HTR-8/SVneo (cell line): ENCODE results near the gene SNRPN.
"Not testable (repeated sequence)": the region's sequence is repeated elsewhere in the genome, so short reads cannot be mapped to it uniquely, and the experiment has no call there.

Experiments used
- DNase-seq: peaks from one replicate; pipeline ENCODE4 v3.0.0; 2011; ENCODE audit warnings: low spot score, mixed read lengths; ENCODE audit not compliant: insufficient read length
- FAIRE-seq: peaks from 2 replicates; lab custom pipeline; 2011; peaks lifted over from hg19 to GRCh38; lab: Jason Lieb, UNC

Gene SNRPN

GRCh38 chr15:24966364-24967103 lies 11.7 kb downstream of the SNRPN start:
- no peak for FAIRE-seq
- no peak for DNase-seq

GRCh38 chr15:24971052-24971451 lies 16.3 kb downstream of the SNRPN start:
- FAIRE-seq = no peak
- DNase-seq = no peak

DNA sequence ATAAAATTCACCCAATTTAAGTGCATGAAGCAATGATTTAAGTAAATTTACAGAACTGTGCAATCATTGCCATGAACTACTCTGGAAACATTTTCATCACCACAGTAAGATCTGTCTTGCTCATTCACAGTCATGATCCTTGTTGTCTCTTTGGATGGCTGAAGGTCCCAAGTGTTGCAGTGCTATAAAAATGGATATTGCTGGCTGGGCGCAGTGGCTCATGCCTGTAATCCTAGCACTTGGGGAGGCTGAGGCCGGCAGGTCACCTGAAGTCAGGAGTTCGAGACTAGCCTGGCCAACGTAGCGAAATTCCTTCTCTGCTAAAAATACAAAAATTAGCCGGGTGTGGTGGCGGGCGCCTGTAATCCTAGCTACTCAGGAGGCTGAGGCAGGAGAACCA lies 17.0 kb downstream of the SNRPN start:
- DNase-seq (no peak), FAIRE-seq (no peak)

GRCh38 chr15:24972707-24973106 lies 17.9 kb downstream of the SNRPN start:
- not testable (repeated sequence) for DNase-seq, FAIRE-seq

- FAIRE-seq = no peak
- no peak for DNase-seq
These were observed 22.1 kb downstream of the SNRPN start for GRCh38 chr15:24976932-24977331.

GRCh38 chr15:24977686-24978085 lies 22.9 kb downstream of the SNRPN start:
- no peak for FAIRE-seq
- no peak for DNase-seq

DNA sequence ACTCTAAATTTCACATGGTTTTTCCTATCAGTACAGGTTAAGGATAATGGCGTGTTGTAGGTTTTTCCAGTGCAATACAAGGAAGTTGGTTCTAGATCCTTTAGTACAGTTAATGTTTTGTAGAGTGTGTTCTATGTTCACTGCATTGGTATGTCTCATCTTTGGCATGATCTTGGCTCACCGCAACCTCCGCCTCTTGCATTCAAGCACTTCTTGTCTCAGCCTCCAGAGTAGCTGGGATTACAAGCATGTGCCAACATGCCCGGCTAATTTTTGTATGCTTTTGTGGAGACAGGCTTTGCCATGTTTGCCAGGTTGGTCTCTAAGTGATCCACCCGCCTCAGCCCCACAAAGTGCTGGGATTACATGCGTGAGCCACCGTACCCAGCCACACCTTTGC lies 30.4 kb downstream of the SNRPN start:
- FAIRE-seq = no peak
- DNase-seq = no peak

- FAIRE-seq = no peak
These were observed 31.9 kb downstream of the SNRPN start for GRCh38 chr15:24986653-24987052.

GRCh38 chr15:25019434-25019833 lies 64.6 kb downstream of the SNRPN start:
- no peak for FAIRE-seq

More at GRCh38 chr15:24986653-24987052, 31.9 kb downstream of the SNRPN start:
- DNase-seq = no peak

DNA sequence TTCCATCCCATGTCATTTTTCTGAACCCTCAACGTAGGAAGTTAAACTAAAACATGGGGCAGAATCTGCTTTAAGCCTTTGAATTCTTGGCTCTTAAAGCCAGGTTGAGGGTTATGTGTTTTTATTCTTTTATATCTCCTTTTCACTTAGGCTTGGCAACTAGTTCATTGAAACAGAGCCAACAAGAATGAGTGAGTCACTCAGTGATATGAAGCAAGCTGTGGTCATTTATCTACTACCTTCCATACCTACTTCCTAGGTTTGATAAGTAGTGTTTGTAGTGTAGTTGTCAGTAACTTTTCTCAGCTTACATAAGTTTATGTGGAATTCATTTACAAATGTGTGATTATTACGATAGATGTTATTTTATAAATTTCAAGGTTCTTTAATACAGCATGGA lies 67.4 kb downstream of the SNRPN start:
- DNase-seq (no peak), FAIRE-seq (no peak)

More at GRCh38 chr15:25019434-25019833, 64.6 kb downstream of the SNRPN start:
- DNase-seq = no peak
